ENCODE data around the gene UBALD2.
"Not testable (repeated sequence)": the region's sequence is repeated elsewhere in the genome, so short reads cannot be mapped to it uniquely, and the experiment has no call there.

UBALD2 gene

DNA sequence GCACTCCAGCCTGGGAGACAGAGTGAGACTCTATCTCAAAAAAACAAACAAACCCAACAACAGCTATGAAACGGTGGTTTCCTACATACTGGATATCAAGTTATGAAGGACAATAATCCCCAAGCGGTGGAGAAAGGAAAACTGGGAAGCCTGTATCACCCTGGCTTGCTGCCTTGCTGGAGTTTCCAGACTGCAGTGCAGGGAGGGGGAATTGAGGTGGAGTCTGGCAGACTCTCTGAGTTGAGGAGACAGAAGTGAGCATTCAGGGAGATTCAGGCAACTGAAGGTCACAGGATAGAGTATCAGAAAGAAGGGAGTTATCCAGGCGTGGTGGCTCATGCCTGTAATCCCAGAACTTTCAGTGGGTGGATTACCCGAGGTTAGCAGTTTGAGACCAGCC is 31.0 kb downstream of the UBALD2 start:
- DNase-seq (ENCODE audit: low spot score): no peak
- TF ChIP-seq CTCF (IDR thresholded peaks at IDR 0.05; ENCODE audit: extremely low read depth, insufficient read depth, missing control alignments): no peak
- in situ Hi-C loops (cut with MboI; ENCODE audit: low pct_unique_long_range_greater_than_20kb, low sequenced_read_pairs, unreplicated experiment): loop anchor here (10.0 kb wide), 1 partner anchor 281 kb away; no protein-coding TSS in a partner anchor

DNA sequence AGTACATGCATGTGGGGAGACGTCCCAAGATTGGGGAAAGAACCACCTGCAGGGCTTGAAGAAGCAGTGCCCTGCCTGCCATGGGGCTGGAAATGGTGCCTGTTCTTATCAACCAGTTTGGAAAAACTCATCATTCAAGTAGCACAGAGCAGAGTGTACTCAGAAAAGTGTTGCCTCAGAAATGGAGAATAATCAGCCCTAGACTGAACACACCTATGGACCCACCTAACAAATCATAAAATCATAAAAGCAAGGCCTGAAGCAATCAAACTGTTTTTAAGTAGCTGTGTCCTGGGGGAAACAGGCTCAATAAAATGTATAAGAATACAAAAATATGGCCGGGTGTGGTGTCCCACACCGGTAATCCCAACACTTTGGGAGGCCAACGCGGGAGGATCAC is 31.7 kb downstream of the UBALD2 start:
- in situ Hi-C loops (cut with MboI; ENCODE audit: low pct_unique_long_range_greater_than_20kb, low sequenced_read_pairs, unreplicated experiment): loop anchor here (10.0 kb wide), 1 partner anchor 282 kb away; no protein-coding TSS in a partner anchor
- no peak for DNase-seq (ENCODE audit: low spot score)
- TF ChIP-seq CTCF (IDR thresholded peaks at IDR 0.05; ENCODE audit: extremely low read depth, insufficient read depth, missing control alignments): no peak

DNA sequence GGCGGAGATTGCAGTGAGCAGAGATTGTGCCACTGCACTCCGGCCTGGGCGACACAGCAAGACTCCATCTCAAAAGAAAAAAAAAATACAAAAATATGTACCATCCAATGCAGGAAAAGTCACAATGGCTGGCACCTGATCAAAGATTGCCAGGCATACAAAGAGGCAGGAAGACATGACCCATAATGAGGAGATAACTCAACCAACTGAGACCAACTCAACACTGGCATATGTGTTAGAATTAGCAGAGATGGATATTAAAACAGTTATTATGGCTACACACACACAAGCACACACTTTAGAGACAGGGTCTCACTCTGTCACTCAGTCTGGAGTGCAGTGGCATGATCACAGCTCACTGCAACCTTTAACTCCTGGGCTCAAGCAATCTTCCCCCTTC is 32.3 kb downstream of the UBALD2 start:
- in situ Hi-C loops (cut with MboI; ENCODE audit: low pct_unique_long_range_greater_than_20kb, low sequenced_read_pairs, unreplicated experiment): loop anchor here (10.0 kb wide), 1 partner anchor 283 kb away; no protein-coding TSS in a partner anchor
- DNase-seq (ENCODE audit: low spot score): no peak
- TF ChIP-seq CTCF (IDR thresholded peaks at IDR 0.05; ENCODE audit: extremely low read depth, insufficient read depth, missing control alignments): no peak

- no peak for TF ChIP-seq CTCF (IDR thresholded peaks at IDR 0.05; ENCODE audit: extremely low read depth, insufficient read depth, missing control alignments)
- no peak for DNase-seq (ENCODE audit: low spot score)
- in situ Hi-C loops (cut with MboI; ENCODE audit: low pct_unique_long_range_greater_than_20kb, low sequenced_read_pairs, unreplicated experiment): loop anchor here (10.0 to 25.0 kb wide), 2 partner anchors 100 to 392 kb away; partner anchors contain the start of gene MRPL38
Observed at GRCh38 chr17:76304226-76305134, 39.3 kb downstream of the UBALD2 start.

DNA sequence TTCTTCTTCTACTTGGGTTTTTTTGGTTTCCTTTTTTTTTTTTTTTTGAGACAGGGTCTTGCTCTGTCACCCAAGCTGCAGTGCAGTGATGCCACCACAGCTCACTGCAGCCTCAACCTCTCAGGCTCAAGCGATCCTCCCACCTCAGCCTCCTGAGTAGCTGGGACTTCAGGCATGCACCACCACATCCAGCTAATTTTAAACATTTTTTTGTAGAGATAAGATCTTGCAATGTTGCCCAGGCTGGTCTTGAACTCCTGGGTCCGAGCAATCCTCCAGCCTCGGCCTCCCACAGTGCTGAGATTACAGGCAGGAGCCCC is 39.9 kb downstream of the UBALD2 start:
- DNase-seq (ENCODE audit: low spot score): not testable (repeated sequence)
- in situ Hi-C loops (cut with MboI; ENCODE audit: low pct_unique_long_range_greater_than_20kb, low sequenced_read_pairs, unreplicated experiment): loop anchor here (10.0 to 25.0 kb wide), 2 partner anchors 100 to 393 kb away; partner anchors contain the start of gene MRPL38

- in situ Hi-C loops (cut with MboI; ENCODE audit: low pct_unique_long_range_greater_than_20kb, low sequenced_read_pairs, unreplicated experiment): loop anchor here (10.0 to 25.0 kb wide), 2 partner anchors 97 to 395 kb away; partner anchors contain the start of gene MRPL38
- no peak for TF ChIP-seq CTCF (IDR thresholded peaks at IDR 0.05; ENCODE audit: extremely low read depth, insufficient read depth, missing control alignments)
- no peak for DNase-seq (ENCODE audit: low spot score)
Observed at GRCh38 chr17:76307299-76307965, 42.3 kb downstream of the UBALD2 start.

- no peak for DNase-seq (ENCODE audit: low spot score)
- in situ Hi-C loops (cut with MboI; ENCODE audit: low pct_unique_long_range_greater_than_20kb, low sequenced_read_pairs, unreplicated experiment): loop anchor here (10.0 to 25.0 kb wide), 2 partner anchors 97 to 396 kb away; partner anchors contain the start of gene MRPL38
- no peak for TF ChIP-seq CTCF (IDR thresholded peaks at IDR 0.05; ENCODE audit: extremely low read depth, insufficient read depth, missing control alignments)
Observed at GRCh38 chr17:76307966-76308338, 42.8 kb downstream of the UBALD2 start, which contains the start of gene QRICH2. Gene QRICH2, minus strand, starts transcription at chr17:76308276. Its CDS starts 278 bp downstream, at chr17:76307998.
